ENCODE measurements around the gene TMED5. TPM values are rescaled to one million over a fixed set of nuclear protein-coding genes. Genes with fewer than 3 reads are reported as not detected.

The TMED5 gene
- total RNA-seq, 1 experiment from 2014 or later, result 66.1 TPM

- Mint-ChIP-seq H3K9me3 (ENCODE audit: low read depth, unreplicated experiment) (peaks cover 3% of the 10 kb centered on the region), H3K4me3 (ENCODE audit: low read depth, unreplicated experiment) (no peak overlapping the region), H3K36me3 (ENCODE audit: insufficient read depth, unreplicated experiment) (peaks cover 38% of the 10 kb centered on the region), H3K4me1 (ENCODE audit: low read depth, unreplicated experiment) (peaks cover 5% of the 10 kb centered on the region), H3K27ac (ENCODE audit: unreplicated experiment) (no peak overlapping the region), H3K27me3 (ENCODE audit: unreplicated experiment) (no peaks in the 10 kb centered on the region)
- CTCF ChIA-PET, result no interaction called here
- intact Hi-C loops (cut with micrococcal nuclease; ENCODE audit: unreplicated experiment), result no loop called here
- TF ChIP-seq CTCF (IDR thresholded peaks at IDR 0.05; ENCODE audit: unreplicated experiment), result no peak
- no TSS peak for BruUV-seq (replicated peaks)
- no peak for DNase-seq
Observed at GRCh38 chr1:93107395-93107794, 72.8 kb downstream of the TMED5 start.

- no peaks in the 10 kb centered on the region for H3K27me3 Mint-ChIP-seq (ENCODE audit: unreplicated experiment)
- peaks cover 8% of the 10 kb centered on the region for H3K4me1 Mint-ChIP-seq (ENCODE audit: low read depth, unreplicated experiment)
- CTCF ChIA-PET, result no interaction called here
- no TSS peak for BruUV-seq (replicated peaks)
- H3K9me3 Mint-ChIP-seq (ENCODE audit: low read depth, unreplicated experiment), result peaks cover 3% of the 10 kb centered on the region
- intact Hi-C loops (cut with micrococcal nuclease; ENCODE audit: unreplicated experiment), result no loop called here
- no peak overlapping the region for H3K4me3 Mint-ChIP-seq (ENCODE audit: low read depth, unreplicated experiment)
- peaks cover 39% of the 10 kb centered on the region for H3K36me3 Mint-ChIP-seq (ENCODE audit: insufficient read depth, unreplicated experiment)
- TF ChIP-seq CTCF (IDR thresholded peaks at IDR 0.05; ENCODE audit: unreplicated experiment), result no peak
- no peak for DNase-seq
- H3K27ac Mint-ChIP-seq (ENCODE audit: unreplicated experiment), result no peak overlapping the region
Observed at GRCh38 chr1:93106226-93106625, 74.0 kb downstream of the TMED5 start.

GRCh38 chr1:93102142-93102541, 78.1 kb downstream of the TMED5 start:
- intact Hi-C loops (cut with micrococcal nuclease; ENCODE audit: unreplicated experiment), result no loop called here
- Mint-ChIP-seq H3K4me1 (ENCODE audit: low read depth, unreplicated experiment) (peaks cover 8% of the 10 kb centered on the region), H3K4me3 (ENCODE audit: low read depth, unreplicated experiment) (no peak overlapping the region), H3K9me3 (ENCODE audit: low read depth, unreplicated experiment) (peaks cover 3% of the 10 kb centered on the region), H3K36me3 (ENCODE audit: insufficient read depth, unreplicated experiment) (peaks cover 28% of the 10 kb centered on the region), H3K27ac (ENCODE audit: unreplicated experiment) (no peak overlapping the region), H3K27me3 (ENCODE audit: unreplicated experiment) (no peaks in the 10 kb centered on the region)
- DNase-seq, result no peak
- CTCF ChIA-PET, result interaction anchor here (0.6 kb wide), 1 partner anchor 174 kb away, joined by 3 read pairs; no protein-coding TSS in a partner anchor
- TF ChIP-seq CTCF (IDR thresholded peaks at IDR 0.05; ENCODE audit: unreplicated experiment), result no peak
- no TSS peak for BruUV-seq (replicated peaks)

Other genes with a start within 250 kb of the TMED5 start
- gene DIPK1A, start 219.0 kb downstream of the TMED5 start, total RNA-seq (2022), result 4.2 and 4.9 TPM in 2 replicates
- 46.6 and 47.1 TPM in 2 replicates for gene MTF2, start 101.1 kb downstream of the TMED5 start, total RNA-seq (2022)
- 22.6 and 22.7 TPM in 2 replicates for gene CCDC18, start 311 bp upstream of the TMED5 start, total RNA-seq (2022)
- 51.1 and 51.5 TPM in 2 replicates for gene DR1, start 165.5 kb upstream of the TMED5 start, total RNA-seq (2022)